ELF-1 (cell line): ENCODE measurements around the gene C1orf210.

Experiments
- DNase-seq: peaks from one replicate; pipeline ENCODE4 v3.0.0-alpha.2; 2016; ENCODE audit warnings: low read depth, low spot score

C1orf210 gene

GRCh38 chr1:43294761-43295160 is 9.4 kb upstream of the C1orf210 start:
- DNase-seq, result no peak

- DNase-seq, result no peak
Measured at GRCh38 chr1:43293896-43294760, 8.7 kb upstream of the C1orf210 start.

- DNase-seq, result no peak
Measured at GRCh38 chr1:43293176-43293575, 7.8 kb upstream of the C1orf210 start.

GRCh38 chr1:43292679-43293078 is 7.3 kb upstream of the C1orf210 start:
- DNase-seq, result no peak

- no peak for DNase-seq
Measured at GRCh38 chr1:43292216-43292615, 6.8 kb upstream of the C1orf210 start.

GRCh38 chr1:43288785-43289706 is 3.7 kb upstream of the C1orf210 start:
- DNase-seq, result no peak

- no peak for DNase-seq
Measured at GRCh38 chr1:43288058-43288784, 2.8 kb upstream of the C1orf210 start.

GRCh38 chr1:43286533-43286932 is 1.2 kb upstream of the C1orf210 start:
- no peak for DNase-seq

- DNase-seq, result no peak
Measured at GRCh38 chr1:43286115-43286514, 734 bp upstream of the C1orf210 start.

- DNase-seq, result no peak
Measured at GRCh38 chr1:43284546-43285110, 753 bp downstream of the C1orf210 start.

- DNase-seq, result no peak
Measured at GRCh38 chr1:43284065-43284464, 1.3 kb downstream of the C1orf210 start.

GRCh38 chr1:43282220-43283195 is 2.9 kb downstream of the C1orf210 start:
- no peak for DNase-seq

- DNase-seq, result no peak
Measured at GRCh38 chr1:43280692-43281091, 4.7 kb downstream of the C1orf210 start.

- no peak for DNase-seq
Measured at GRCh38 chr1:43279666-43280065, 5.7 kb downstream of the C1orf210 start.

GRCh38 chr1:43279161-43279560 is 6.2 kb downstream of the C1orf210 start:
- no peak for DNase-seq

- DNase-seq, result no peak
Measured at GRCh38 chr1:43277116-43277876, 8.1 kb downstream of the C1orf210 start.

GRCh38 chr1:43276673-43277072 is 8.7 kb downstream of the C1orf210 start:
- DNase-seq, result no peak

GRCh38 chr1:43275826-43276620 is 9.4 kb downstream of the C1orf210 start:
- DNase-seq, result no peak

GRCh38 chr1:43274804-43275180 is 10.6 kb downstream of the C1orf210 start:
- DNase-seq, result no peak
